ENCODE results near the gene CDNF.

Gene CDNF

DNA sequence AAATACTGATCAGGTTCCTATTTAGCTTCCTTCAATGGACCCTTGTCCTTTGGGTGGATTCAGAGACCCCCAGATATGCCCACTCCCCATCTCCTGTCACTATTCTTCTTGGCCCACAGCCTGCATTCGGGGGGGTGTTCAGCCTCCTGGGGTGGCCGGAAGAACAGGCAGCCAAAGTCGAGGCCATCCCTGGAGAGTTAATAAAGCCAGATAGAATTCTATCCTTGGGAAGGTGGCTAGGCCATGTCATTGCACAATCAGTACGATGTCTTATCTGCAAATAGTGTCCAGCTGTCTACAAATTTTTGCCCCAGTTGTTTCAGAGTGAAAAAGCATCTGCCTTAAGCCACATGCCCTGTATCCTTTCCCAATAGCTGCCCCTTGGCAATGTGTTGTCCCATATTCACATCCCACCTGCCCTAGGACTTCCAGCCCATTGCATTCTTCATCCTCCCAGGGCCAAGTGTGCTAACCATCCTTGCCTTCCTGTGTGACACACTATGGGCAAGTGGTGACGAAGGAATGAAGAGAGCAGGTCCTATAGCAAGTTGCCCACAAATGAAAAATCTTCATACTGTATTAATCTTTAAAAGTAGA, 53.3 kb downstream of the CDNF start:
- no peak for DNase-seq (ENCODE audit: low read depth)

DNA sequence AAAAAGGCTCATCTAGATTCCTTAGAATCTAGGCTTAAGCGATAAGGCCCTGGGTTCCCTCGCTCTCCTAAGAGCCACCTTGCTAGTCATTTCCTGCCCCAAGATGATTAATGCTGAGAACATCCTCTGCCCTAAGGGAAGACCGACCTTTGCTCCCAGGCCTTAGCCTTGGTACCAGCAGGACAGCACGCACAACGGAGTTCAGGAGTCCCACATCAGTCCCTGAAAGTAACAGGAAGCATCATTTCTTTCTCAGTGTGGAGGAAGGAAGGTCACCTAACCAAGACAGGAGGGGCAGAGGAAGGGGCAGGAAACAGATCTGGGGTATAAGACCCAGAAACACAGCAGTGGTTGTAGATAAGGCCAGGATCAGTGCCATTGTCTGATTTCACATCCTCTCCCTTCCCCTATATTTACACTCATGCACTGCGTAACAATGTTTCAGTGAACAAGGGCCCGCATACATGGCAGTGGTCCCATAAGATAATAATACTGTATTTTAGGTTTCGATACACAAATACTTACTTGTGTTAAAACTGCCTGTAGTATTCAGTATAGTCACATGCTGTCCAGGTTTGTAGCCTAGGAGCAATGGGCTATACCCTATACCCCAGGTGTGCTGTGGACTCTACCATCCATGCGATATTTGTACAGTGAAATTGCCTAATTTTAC, 55.0 kb downstream of the CDNF start:
- DNase-seq (ENCODE audit: low read depth) = no peak

DNA sequence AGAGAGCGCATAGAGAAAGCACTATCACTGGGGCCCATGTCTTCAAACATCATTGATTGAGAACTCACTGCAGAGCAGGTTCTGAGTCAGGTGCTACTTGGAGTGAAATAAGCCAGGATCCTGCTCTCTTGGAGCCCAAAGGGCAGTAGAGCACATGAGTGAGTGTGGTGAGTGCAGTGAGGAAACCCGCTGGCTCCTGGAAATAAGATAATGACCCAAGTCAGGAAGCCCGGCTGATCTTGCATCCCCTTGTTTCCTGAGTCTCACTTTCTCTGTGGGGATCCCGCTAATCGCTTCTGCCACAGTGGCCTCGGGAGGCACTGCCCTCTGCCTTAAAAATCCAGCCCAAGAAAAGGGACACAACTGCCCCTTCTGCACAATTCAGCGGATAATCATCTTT, 56.1 kb downstream of the CDNF start:
- DNase-seq (ENCODE audit: low read depth) = no peak

DNA sequence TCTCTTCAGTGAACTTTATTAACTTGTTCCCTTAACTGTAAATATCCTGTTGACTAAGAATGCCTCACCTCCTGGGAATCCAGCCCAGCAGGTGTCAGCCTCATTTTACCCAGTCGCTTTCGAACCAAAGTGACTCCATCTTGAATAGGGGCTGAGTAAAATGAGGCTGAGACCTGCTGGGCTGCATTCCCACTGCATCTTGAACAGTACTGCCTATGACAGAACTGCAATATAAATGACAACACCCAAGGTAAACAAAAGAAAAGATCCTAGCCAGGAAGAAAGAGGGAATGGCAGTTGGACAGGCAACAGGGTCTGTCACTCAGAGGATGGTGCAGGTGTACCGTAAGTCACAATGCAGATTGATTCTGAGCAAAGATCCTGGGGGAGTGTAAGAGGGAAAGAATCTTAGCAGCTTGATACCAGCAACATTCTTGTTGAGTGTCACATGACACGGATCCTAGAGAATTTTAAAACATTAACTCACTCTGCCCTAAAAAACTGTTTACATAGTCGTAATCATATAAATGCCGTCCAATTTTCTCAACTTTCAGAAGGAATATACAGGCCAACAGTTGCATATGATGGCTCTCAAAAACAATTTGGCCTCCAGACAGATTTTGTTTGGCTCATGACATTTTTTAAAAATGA, 58.7 kb downstream of the CDNF start:
- DNase-seq (ENCODE audit: low read depth) = no peak

DNA sequence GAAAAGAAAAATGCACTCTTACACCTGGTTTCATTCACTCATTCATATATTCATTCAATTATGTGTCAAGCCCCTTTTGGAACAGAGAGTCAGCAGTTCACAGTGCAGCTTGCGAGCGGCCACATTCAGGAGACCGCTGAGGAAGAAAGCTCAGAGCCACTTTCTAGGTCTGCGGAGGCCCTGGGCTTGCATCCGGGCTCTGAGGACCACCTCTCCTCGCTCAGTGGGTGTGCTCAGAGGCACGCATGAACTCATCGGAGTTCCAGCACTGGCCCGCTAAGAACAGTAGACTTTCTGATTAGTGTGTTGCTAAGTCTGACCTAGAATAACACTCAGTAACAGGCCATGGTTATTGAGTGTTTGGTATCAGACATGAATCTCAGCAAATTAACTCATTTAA, 61.3 kb downstream of the CDNF start:
- DNase-seq (ENCODE audit: low read depth) = no peak

DNA sequence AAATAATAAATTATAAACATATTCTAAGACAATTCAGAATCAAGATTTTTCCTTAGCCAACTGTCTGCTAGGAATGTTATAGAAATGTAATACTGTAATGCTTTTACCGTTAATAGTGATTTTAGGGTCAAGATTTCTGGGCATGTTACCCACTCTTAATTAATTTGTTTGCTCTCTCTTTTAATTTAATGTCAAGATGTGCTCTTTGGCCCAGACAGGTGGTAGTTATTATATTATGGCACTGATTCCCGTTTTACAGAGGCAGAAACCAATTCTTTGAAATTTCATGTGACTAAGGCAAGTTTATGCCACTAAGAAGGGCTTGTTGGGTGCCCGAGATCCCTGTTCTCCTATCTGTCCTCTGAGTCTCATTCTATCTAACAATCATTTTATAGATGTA, 62.2 kb downstream of the CDNF start:
- DNase-seq (ENCODE audit: low read depth) = no peak

DNA sequence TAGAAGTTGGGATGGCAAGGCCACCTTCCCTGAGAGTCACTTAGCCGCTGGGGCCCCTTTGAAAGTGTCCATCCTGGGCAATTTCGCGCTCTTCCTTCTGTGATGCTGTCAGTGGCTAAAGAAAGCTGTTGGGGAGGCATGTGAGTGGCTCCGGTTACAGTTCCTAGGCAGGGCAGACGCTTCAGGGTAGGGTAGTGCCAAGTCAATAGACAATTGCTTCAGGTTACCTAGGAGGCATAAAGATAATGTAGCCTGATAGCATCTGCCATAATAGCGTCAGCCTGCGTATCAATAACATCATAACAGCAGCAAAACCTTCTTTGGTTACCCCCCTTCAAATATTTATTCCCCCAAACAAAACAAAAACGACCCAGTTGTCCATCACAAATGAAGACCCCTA, 63.0 kb downstream of the CDNF start, which contains the start of gene FAM107B:
TSS of gene FAM107B (minus strand) at position 101 of the 400 bp plus-strand sequence. CDS start 234 bp downstream, outside the sequence.
- no peak for DNase-seq (ENCODE audit: low read depth)

DNA sequence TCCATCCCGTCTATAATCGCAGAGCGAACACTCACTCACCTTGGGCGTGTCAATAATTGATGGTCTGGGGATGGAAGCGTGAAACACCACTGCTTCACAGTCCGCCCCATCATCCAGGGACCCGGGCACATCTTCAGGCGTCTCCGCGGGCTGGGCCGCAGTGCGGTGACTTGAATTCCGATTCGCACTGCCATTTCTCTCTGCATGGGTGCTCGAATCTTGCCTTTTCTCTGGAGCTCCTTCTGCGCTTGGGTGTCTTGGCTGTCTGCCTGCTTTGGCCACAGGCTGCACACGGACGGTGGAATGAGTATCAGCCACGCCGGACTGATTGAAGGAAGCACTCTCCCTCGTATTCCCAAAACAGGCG, 63.6 kb downstream of the CDNF start:
- DNase-seq (ENCODE audit: low read depth) = no peak

DNA sequence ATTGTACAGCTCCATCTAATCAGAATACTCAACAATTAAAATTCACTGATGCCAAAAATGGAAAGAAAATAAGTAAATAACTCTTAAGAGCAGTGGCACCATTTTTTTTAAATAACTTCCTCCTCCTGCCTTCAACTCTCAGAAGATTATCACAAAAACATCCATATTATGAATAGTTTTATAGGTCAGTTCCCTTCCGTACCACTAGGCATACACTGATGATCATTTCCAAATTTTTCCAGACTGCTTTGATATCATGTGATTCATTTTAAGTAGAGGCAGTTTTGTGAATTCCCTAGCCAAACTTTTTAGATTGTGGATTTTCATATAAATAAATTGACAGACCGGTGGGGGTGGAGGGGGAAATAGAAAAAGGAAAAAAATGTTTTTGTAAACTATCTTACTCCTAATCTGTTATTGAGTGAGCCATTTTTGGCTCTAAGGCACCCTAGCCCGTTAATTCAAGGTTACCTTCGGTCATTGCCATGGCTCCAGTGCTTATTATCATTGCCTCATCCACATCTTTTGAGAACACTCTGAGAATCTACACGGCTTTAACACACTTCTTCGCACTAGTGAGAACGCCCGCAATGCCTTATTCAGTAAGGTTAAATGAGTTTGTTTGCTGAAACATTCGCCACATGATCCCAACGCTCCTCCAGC, 64.2 kb downstream of the CDNF start:
- DNase-seq (ENCODE audit: low read depth) = no peak

DNA sequence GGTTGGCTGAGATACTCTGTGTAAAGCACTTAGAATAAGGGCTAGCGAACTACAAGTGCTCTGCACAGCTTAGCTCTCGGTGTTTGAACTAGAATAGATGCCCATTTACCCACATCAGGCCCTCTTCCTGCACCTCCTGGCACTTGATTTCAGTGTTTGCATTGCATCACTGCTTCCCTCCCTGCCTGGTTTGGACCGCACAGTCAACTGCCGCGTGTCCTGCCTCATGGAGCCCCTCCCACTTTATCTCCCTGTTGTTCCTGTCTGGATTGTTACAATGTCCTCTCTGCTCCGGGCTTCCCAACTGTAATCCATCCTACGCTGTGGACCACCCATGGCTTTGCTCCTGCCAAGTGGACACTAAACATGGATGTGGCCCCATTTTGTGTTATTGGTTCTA, 65.4 kb downstream of the CDNF start:
- DNase-seq (ENCODE audit: low read depth) = no peak

DNA sequence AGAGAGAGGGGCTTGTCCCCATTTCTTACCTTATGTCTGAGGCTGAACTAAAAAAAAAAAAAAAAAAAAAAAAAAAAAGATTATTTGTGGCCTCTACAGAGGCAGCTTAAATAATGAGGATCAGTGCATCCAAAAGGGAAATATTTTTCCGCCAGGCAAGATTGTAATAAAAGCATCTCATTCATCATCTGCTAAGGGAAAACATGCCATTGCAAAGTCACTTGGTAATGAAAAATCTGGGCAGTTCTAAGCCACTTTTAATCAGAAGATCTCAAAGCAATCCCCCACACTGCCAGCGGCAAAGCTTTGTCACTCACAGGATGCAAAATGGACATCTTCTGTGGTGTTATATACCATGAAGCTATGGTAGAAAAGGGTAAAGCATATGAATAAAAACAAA, 66.9 kb downstream of the CDNF start:
- DNase-seq (ENCODE audit: low read depth) = no peak
